Duodenal mucosa (tissue), 2 donors: ENCODE data around the gene SLCO2B1.

Experiments
- H3K27ac ChIP-seq: one replicate; pipeline ENCODE4 v1.7.0; 2013; ENCODE audit warnings: low read depth, low read length
- H3K27me3 ChIP-seq, 2 donors: one replicate each; pipeline ENCODE4 v1.7.0; 2013; ENCODE audit warnings: low read length in 2 of 2, control low read depth in 1 of 2; ENCODE audit not compliant: insufficient read depth in 2 of 2, control insufficient read depth in 1 of 2
- H3K36me3 ChIP-seq, 2 donors: one replicate each; pipeline ENCODE4 v1.7.0; 2013; ENCODE audit warnings: low read length in 2 of 2, control low read depth in 1 of 2; ENCODE audit not compliant: insufficient read depth in 2 of 2, control insufficient read depth in 1 of 2
- H3K4me1 ChIP-seq, 2 donors: one replicate each; pipeline ENCODE4 v1.7.0; 2013; ENCODE audit warnings: low read length in 2 of 2, control low read depth in 1 of 2; ENCODE audit not compliant: insufficient read depth in 2 of 2, control insufficient read depth in 1 of 2
- H3K4me3 ChIP-seq, 2 donors: one replicate each; pipeline ENCODE4 v1.7.0; 2013; ENCODE audit warnings: low read length in 2 of 2, low read depth in 1 of 2
- H3K9ac ChIP-seq, 2 donors: one replicate each; pipeline ENCODE4 v1.7.0; 2013; ENCODE audit warnings: low read length in 2 of 2, low read depth in 1 of 2
- H3K9me3 ChIP-seq, 2 donors: one replicate each; pipeline ENCODE4 v1.7.0; 2013; ENCODE audit warnings: low read length in 2 of 2, control low read depth in 1 of 2; ENCODE audit not compliant: control insufficient read depth in 1 of 2

The SLCO2B1 gene

GRCh38 chr11:75212411-75212810, 61.5 kb downstream of the SLCO2B1 start:
- no peak overlapping the region for H3K9ac ChIP-seq
- H3K4me3 ChIP-seq = no peak overlapping the region
- H3K4me1 ChIP-seq = no peaks in the 10 kb centered on the region
- H3K27me3 ChIP-seq = no peaks in the 10 kb centered on the region
- no peaks in the 10 kb centered on the region for H3K36me3 ChIP-seq
- H3K27ac ChIP-seq = no peak overlapping the region
- no peaks in the 10 kb centered on the region for H3K9me3 ChIP-seq

- H3K27me3 ChIP-seq = no peaks in the 10 kb centered on the region
- no peak overlapping the region for H3K9ac ChIP-seq
- H3K4me3 ChIP-seq = no peak overlapping the region
- H3K9me3 ChIP-seq = no peaks in the 10 kb centered on the region
- no peak overlapping the region for H3K27ac ChIP-seq
- no peaks in the 10 kb centered on the region for H3K4me1 ChIP-seq
- H3K36me3 ChIP-seq = no peaks in the 10 kb centered on the region
These were observed 63.5 kb downstream of the SLCO2B1 start for GRCh38 chr11:75214411-75214821.

- H3K27ac ChIP-seq = no peak overlapping the region
- H3K4me1 ChIP-seq = no peaks in the 10 kb centered on the region
- H3K9me3 ChIP-seq = no peaks in the 10 kb centered on the region
- no peaks in the 10 kb centered on the region for H3K36me3 ChIP-seq
- no peak overlapping the region for H3K4me3 ChIP-seq
- H3K27me3 ChIP-seq = no peaks in the 10 kb centered on the region
- H3K9ac ChIP-seq = no peak overlapping the region
These were observed 63.9 kb downstream of the SLCO2B1 start for GRCh38 chr11:75214843-75215242.

GRCh38 chr11:75219869-75220268, 69.0 kb downstream of the SLCO2B1 start:
- no peak overlapping the region for H3K4me3 ChIP-seq
- H3K27ac ChIP-seq = no peak overlapping the region

GRCh38 chr11:75223954-75224643, 73.2 kb downstream of the SLCO2B1 start:
- no peak overlapping the region for H3K9ac ChIP-seq
- no peak overlapping the region for H3K4me3 ChIP-seq
- no peaks in the 10 kb centered on the region for H3K27me3 ChIP-seq
- no peaks in the 10 kb centered on the region for H3K4me1 ChIP-seq
- H3K27ac ChIP-seq = no peak overlapping the region
- no peaks in the 10 kb centered on the region for H3K36me3 ChIP-seq
- no peaks in the 10 kb centered on the region for H3K9me3 ChIP-seq

More at GRCh38 chr11:75219869-75220268, 69.0 kb downstream of the SLCO2B1 start:
- Histone ChIP-seq H3K27me3 (no peaks in the 10 kb centered on the region), H3K4me1 (no peaks in the 10 kb centered on the region), H3K9ac (no peak overlapping the region), H3K36me3 (no peaks in the 10 kb centered on the region), H3K9me3 (no peaks in the 10 kb centered on the region)

GRCh38 chr11:75225794-75226193, 74.9 kb downstream of the SLCO2B1 start:
- H3K4me3 ChIP-seq = no peak overlapping the region
- no peak overlapping the region for H3K27ac ChIP-seq
- H3K36me3 ChIP-seq = no peaks in the 10 kb centered on the region
- H3K9ac ChIP-seq = no peak overlapping the region
- no peaks in the 10 kb centered on the region for H3K27me3 ChIP-seq
- H3K9me3 ChIP-seq = no peaks in the 10 kb centered on the region
- no peaks in the 10 kb centered on the region for H3K4me1 ChIP-seq

GRCh38 chr11:75229466-75229865, 78.6 kb downstream of the SLCO2B1 start:
- Histone ChIP-seq H3K27ac (no peak overlapping the region), H3K9me3 (no peaks in the 10 kb centered on the region), H3K27me3 (no peaks in the 10 kb centered on the region), H3K9ac (no peak overlapping the region), H3K36me3 (no peaks in the 10 kb centered on the region), H3K4me1 (no peaks in the 10 kb centered on the region), H3K4me3 (no peak overlapping the region)

- Histone ChIP-seq H3K27me3 (no peaks in the 10 kb centered on the region), H3K4me1 (no peaks in the 10 kb centered on the region), H3K9ac (no peak overlapping the region), H3K36me3 (no peaks in the 10 kb centered on the region), H3K27ac (no peak overlapping the region), H3K4me3 (no peak overlapping the region), H3K9me3 (no peaks in the 10 kb centered on the region)
These were observed 79.7 kb downstream of the SLCO2B1 start for GRCh38 chr11:75230621-75231020.

GRCh38 chr11:75233754-75234172, 82.9 kb downstream of the SLCO2B1 start:
- Histone ChIP-seq H3K27ac (no peak overlapping the region), H3K4me1 (no peaks in the 10 kb centered on the region), H3K9me3 (no peaks in the 10 kb centered on the region), H3K27me3 (peaks cover 0 to 2% of the 10 kb centered on the region in 2 donors), H3K36me3 (no peaks in the 10 kb centered on the region), H3K4me3 (no peak overlapping the region), H3K9ac (no peak overlapping the region)

GRCh38 chr11:75236062-75236461, 85.2 kb downstream of the SLCO2B1 start:
- Histone ChIP-seq H3K27ac (no peak overlapping the region), H3K27me3 (peaks cover 10 to 18% of the 10 kb centered on the region in 2 donors), H3K4me1 (peaks cover 4 to 5% of the 10 kb centered on the region in 2 donors), H3K36me3 (no peaks in the 10 kb centered on the region), H3K9ac (no peak overlapping the region), H3K9me3 (no peaks in the 10 kb centered on the region), H3K4me3 (no peak overlapping the region)
